SKM-1 treated with dmso at 0.1 percent for 144 hours (cell line): ENCODE measurements around the gene PDZRN4.
"Not testable (repeated sequence)": the region's sequence is repeated elsewhere in the genome, so short reads cannot be mapped to it uniquely, and the experiment has no call there.

Experiments
- DNase-seq: peaks from one replicate; lab custom pipeline; 2025; ENCODE audit not compliant: unreplicated experiment; lab: John Stamatoyannopoulos, UW

Gene PDZRN4

DNA sequence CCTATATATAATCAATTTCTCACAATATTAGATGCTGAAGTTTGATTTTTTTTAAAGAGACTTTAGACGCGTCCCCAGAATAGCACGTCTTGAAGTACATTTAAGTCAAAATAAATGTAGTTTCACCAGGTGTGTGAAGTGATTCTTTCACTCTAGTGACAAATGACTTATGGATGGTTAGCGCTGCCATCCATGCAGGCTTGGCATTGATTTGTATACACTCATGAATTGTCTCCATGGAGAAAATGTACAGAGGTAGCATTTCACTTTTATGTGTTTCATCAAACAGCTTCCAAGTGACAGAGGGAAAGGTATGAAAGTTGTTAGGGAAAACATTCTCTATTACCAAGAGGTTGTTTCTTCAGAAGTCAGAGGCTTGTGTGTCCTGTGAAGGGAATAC lies 360.8 kb downstream of the PDZRN4 start:
- no peak for DNase-seq

DNA sequence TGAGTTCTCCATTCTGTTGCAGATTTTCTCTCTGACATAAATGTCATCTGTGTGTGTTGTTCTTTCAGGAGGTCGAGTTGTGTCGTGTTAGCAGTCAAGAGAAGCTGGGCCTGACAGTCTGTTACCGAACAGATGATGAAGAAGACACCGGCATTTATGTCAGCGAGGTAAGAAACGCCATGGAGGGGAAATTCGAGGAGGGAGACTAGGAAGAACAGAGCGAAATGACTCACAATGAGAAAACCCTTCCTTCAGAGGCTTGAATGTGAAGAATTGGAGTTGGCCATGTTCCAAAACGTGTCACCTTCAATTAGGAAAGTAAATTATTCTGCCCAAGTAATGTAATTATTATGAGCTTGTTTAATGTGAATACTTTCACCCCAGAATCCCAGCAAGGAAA lies 364.5 kb downstream of the PDZRN4 start:
- no peak for DNase-seq

DNA sequence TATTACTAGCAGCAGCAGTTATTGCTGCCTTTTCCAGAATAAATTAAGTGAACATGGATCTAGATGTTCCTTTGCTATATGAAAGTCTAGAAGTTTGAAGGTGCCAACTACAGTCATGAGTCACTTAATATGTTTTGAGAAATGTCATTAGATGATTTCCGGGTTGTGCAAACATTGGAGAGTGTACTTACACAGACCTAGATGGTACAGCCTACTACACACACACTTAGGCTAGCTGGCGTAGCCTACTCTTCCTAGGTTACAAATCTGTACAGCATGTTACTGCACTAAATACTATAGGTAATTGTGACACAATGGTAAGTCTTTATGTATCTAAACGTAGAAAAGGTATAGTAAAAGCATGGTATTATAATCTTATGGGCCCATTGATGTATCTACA lies 368.1 kb downstream of the PDZRN4 start:
- DNase-seq, result no peak

DNA sequence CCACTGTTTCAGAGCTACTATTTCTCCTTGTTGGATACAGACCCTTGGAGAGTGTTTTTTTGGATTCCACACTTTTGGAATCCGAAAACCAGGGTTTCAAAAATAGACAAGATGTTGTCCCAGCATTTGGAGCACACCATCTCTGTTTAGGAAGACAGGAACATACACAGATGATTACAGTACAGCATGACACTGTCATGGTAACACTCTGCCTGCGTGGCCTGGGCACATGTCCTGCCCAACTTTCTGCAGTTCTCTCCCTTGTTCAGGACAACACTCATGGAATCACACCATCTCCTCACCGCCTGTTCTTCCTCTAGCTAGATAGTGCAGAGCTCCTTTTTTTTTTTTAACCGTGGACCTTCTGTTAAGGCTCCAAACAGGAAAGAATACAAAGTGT lies 369.2 kb downstream of the PDZRN4 start:
- DNase-seq, result no peak

DNA sequence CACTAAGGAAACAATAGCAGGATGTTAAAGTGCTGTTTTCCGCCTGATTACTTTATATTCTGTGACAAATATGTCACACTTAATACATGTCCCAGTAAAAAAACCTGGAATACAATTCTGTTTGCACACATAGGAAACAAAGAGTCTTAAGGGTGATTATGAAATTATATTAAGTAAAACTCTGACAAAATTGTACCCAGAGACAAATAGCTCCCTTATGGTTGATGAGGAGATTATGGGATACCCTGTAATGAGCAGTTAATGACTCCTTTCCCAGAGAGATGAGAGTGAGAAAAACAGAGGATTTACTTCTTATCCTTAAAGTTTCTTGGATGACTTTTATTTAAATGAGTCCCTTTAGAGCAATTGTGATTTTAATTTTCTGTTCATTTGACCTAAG lies 370.6 kb downstream of the PDZRN4 start:
- no peak for DNase-seq

DNA sequence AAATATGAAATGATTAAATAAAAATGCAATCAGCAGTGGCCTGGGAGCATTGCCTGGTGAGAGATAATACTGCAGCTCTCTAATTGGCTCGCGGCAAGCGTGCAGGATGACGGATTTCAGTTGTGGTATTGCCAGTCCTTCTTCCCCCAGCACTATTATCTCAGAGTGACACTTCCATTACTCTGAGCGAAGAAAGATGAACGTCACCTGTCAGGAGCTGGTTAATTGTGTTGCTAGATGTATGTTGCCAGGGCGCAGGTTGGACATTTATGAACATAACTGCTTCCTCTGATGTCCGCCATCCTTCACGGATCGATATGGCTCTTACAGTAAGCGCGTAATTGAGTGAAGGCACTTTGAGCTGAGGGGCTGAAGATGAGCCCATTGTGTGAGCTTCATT lies 374.9 kb downstream of the PDZRN4 start:
- no peak for DNase-seq

DNA sequence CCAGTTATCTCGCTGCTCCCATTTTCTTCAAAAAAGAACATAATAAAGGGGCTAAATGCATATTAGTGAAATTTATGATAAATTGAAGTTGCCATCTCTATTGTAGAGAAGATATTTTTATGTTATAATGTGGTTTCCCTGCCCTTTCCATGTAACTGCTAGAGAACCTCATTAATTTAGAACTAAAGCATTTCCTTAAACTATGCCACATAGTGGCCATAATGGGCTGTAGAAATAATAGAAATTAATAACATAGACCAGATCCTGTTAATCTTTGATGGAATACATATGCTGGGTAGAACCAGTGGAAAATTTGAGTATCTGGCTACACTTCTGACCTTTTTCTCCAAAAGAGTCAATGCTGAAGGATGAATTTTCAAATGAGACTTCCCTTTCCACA lies 376.7 kb downstream of the PDZRN4 start:
- no peak for DNase-seq

DNA sequence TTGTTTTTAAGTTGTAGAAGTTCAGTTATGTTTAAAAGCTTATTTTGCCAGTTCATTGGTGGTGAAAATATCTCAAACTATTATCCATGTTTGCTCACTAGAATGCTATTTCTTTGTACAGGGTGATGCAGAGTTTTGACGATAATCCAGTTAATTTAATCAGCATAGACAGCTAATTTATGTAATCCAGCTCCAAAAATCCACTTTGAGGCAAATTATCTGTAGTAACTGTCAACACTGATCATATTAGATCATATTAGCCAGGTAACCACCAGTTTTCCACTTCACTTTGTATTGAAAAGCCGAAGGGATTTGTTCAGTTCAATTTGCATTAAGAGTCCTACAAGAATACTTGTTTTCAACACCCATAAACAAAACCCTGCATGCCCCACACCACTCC lies 378.6 kb downstream of the PDZRN4 start:
- no peak for DNase-seq

DNA sequence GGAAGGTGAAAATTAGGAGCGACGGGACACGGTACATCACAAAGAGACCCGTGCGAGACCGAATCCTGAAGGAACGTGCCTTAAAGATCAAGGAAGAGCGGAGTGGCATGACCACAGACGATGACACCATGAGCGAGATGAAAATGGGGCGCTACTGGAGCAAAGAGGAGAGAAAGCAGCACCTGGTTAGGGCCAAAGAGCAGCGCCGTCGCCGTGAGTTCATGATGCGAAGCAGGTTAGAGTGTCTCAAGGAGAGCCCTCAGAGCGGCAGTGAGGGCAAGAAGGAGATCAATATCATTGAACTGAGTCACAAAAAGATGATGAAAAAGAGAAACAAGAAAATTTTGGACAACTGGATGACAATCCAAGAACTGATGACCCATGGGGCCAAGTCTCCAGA lies 385.3 kb downstream of the PDZRN4 start:
- DNase-seq, result no peak

DNA sequence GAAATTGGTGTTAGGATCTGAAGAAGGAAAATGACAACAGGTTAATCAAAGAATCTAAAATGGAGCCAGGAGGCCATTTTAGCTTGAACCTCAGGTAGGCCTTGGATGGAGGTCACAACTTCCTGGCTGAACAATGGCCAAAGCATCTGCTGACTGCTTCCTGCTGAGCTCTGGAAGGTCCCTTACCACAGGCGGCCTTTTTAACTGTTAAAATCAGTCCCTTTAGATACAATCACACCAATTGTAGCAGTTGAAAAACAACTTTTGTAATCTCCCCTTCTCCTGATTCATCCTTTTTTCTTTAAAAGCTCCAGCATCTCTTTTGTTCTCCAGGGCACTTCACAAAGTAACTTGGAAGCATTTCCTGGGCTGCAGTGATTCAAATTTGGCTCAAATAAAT lies 388.8 kb downstream of the PDZRN4 start:
- DNase-seq, result no peak

DNA sequence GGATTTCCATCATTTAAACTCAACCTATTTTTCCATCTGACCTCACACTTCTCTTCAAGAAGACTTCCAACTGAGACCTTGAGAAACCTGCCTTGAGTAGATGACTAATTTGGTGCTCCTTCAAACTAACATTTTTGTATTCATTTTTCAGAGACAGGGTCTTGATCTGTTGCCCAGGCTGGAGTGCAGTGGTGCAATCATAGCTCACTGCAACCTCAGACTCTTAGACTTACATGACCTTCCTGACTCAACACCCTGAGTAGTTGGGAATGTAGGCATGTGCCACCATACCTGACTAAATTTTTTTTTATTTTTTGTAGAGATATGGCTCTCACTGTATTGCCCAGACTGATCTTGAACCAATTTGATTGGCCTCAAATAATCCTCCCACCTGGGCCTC lies 389.9 kb downstream of the PDZRN4 start:
- DNase-seq, result no peak

DNA sequence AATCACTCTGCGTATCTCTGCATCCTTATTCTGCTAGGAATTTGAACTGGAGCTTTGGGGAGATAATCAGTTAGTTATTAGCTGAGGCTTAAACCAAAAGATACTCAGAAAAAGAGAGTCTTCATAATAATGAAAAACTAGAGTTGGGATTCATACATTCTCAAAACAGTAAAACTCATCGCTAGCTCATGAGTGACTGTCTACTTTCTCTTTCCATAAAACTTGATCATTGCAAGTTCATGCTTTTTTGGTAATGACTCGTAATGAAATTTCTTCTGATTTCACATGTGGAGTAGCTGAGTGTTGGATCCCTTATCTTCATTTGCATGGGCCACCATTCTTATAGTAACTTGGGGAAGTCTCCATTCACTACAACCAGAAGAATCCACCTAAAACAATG lies 397.7 kb downstream of the PDZRN4 start:
- no peak for DNase-seq

DNA sequence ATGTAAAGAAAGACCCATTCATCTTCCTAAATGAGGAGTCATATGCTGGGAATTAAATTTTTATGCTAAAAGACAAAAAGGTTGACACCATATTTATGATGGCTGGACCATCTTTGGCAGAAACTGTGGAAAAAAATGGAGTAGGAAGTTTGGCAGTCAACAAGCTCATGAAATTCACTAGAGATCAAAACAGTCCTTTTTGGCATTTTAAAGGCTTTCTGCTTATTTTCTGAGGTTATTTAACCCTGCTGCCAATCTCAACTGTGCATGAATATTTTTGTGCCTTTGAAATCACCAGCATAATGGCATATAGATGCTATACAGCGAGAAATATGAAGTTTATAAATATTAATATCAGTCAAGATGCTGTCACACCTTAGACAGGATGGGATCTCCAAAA lies 399.5 kb downstream of the PDZRN4 start:
- DNase-seq, result no peak

DNA sequence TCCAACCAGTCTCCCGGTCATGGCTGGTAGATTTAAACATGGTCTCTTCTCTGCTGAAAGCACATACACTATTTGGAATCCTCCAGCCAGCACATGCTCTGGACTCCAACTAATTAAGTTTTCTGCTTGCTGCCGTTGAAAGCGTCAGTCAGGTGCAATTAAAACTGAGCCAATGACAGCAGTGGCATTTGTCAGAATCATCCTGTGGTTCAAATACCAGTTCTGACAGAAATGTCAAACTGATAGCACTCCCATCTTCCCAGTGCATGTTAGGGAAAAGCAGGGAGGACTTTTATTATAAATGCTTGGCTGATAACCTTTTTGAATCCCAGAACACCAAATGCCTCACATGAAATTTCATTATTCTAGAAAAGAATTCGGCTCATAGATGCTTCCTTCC lies 401.8 kb downstream of the PDZRN4 start:
- no peak for DNase-seq

DNA sequence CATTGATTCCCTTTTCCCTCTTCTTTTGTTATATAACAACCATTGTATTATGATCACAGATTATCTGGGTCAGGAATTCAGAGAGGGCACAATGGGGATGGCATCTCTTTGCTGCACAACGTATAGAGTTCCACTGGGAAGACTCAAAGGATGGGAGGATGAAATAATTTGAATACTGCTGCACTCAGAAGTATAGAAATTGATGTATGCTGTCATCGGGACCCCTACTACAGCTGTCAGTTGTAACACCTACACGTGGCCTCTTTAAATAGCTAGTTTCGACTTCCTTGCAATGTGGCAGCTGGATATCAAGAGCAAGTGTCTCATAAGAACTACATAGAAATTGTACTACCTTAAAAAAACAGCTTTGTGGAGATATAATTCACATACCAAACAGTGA lies 408.1 kb downstream of the PDZRN4 start:
- no peak for DNase-seq

DNA sequence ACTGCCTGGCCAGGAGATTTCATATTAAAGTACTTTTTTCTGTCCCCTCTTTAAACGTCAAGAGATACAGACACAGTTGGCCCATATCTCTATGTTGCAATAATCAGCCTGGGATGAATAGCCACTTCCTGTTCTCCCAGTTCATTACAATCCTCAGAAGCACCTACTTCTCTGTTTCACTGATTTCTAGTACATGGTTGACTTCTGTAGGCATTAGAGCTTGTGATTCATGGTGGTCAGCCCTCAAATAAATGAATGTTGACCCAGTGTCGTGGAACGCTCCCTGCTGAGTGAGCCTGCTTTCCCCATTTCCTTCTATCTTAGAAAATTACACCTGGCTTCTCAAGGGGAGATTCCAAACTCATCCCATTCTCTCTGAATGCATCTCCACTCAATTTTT lies 416.7 kb downstream of the PDZRN4 start:
- DNase-seq, result peak; percentile 30

DNA sequence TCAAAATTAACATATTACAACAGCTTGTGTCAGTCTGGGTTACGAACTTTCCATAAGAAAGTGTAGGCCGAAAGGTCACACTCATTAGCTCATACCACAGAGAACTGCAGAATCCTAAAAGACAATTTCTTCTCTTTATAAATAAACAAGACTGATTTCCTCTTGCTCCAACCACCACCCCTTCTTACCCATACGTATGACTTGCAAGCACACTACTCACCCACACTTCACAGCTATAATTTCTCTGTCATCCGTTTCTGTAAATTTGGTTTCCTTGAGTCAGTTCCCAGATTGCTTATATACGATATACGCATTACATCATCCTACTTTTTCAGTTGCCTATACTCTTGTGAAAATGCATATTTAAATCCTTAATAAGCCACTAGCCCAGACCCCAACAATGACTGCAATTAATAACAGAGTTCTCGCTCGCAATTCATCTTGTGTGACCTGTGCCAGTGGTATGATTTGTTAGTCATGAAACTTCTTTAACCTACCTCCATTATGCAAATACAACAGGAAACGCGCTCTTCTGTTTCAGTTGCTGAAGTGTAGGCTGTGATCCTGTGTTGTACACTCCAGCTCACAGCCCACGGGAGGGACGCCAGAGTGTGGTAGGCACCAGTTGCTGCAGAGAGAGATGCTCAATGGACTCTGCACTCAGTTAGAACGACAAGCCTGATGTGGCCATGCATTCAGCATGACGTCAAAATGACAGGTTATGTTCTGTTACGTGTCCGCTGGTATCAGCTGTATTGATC lies 417.6 kb downstream of the PDZRN4 start:
- peak; percentile 39 for DNase-seq

DNA sequence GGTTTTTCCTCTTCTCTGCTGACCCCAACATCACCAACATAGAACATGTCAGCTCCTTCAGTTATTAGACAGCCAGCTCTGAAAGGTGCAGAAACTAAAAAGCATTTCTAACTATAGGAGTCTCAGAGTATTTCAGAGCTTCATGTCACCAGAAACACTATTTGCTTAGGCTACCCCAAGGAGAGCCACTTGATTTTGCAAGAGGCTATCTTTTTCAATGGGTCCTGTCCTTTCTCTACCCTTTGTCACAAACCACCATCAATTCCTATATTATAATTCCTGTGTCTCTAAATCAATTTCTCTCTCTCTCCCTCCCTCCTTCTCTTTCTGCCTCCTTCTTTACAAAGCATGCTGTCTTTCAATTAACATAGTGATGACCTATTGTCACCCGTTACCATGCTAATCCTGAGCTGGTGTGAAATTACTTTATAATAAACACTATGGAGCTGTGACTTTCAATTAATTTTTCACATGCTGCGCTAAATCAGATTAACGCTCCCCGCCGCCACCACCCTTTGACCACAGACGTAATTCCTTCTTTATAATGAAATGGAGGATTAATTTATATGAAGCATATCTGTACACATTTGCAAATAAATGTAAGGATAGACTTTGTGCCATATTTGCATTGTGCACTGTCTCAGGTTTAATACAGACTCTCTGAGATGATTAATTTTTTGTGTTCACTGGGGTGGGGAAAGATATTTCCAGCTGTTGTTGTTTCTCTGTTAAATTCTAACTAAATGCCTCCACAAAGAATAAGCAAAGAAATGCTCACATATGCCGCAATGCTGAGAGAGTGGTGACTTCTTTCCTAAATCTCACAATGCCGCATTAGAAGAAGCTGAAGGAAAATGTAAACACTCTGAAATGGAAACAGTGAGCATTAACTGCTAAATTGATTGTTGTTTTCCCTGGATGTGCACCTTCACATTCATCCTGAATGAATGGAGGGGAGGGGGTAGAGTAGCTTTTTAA lies 418.6 kb downstream of the PDZRN4 start:
- no peak for DNase-seq

DNA sequence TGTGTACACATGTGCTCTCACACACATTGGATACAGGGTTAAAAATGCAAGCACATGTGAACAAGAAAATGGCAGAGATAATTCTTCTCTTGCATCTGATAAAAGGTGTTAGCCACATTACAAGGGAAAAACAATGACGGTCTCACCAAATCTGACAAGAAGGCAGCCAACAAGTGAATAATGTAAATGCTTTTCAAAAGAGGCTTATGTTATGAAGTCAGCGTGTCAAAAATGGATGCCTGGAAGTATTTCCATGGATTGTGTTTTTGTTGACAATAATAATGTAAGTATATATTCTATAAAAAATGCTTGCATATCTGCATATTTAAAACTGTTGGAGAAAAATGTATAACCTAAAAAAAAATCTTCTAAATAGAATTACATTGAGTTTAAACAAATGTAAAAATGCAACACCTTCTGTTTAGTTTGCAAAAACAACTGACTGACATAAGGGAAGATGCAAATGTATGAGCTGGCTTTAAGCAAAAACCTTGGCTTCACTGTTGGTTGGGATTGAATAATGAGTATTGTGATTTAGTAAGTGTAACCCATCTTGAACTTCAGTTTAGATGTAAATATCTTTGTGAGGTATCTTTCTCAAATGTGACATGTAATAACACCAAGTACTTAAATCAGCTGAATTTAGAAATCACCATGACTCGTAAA lies 424.9 kb downstream of the PDZRN4 start:
- no peak for DNase-seq

DNA sequence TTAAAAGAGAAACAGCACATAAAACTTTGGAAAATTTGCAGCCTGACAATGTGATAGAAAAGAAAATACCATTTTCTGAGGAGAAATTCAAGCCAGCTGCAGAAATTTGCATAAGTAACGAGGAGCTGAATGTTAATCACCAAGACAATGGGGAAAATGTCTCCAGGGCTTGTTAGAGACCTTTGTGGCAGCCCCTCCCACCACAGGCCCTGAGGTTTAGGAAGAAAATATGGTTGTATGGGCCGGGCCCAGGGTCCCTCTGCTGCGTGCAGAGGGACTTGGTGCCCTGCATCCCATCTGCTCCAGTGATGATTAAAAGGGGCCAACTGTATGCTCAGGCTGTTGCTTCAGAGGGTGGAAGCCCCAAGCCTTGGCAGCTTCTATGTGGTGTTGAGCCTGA lies 427.1 kb downstream of the PDZRN4 start:
- not testable (repeated sequence) for DNase-seq

DNA sequence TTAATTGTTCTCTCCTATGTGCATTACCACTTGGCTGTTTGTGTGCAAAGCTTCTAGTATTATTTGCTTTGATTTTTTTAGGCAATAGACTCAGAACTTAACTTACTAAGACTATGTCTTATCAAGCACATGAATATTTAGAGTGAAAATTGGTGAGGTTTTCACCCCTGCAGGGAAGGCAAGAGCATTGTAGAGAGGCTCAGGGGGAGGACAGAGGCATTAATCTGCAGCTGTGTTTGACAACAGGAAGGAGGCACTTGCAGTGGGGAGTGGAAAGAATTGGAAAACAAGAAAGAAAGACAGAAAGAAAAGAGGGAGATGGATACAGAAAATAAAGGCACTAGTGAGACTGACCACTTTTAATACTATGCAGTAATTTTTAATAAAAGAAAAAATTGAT lies 431.6 kb downstream of the PDZRN4 start:
- no peak for DNase-seq

DNA sequence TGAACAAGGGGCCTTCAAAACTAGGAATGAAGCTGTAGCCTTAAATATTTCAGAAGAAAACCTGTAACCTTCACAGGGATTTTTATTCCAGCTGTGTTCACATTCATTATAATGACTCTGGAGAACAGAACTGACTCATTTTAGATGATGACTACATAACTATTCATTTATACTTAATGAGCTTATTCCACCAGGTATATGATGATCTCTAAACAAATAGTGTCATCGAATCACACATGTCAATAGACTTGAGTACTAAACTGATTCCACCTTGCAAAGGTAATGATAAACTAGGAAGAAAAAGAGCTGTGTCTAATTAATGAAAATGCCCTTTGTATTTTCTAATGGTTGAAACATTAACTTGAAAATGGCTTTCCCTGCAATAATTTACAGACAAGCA lies 433.2 kb downstream of the PDZRN4 start:
- DNase-seq, result no peak
